ENCODE measurements around the gene COL20A1. TPM values are rescaled to one million over a fixed set of nuclear protein-coding genes. Genes with fewer than 3 reads are reported as not detected.

Gene COL20A1
- total and polyA plus RNA-seq, 7 experiments from 2014 or later, result 0.08 TPM; not detected in 6

- H3K4me1 ChIP-seq (ENCODE audit: control insufficient read depth in 2 of 2, insufficient read depth in 2 of 2, low read length in 2 of 2), result peaks cover 7 to 13% of the 10 kb centered on the region in 2 donors
- no peak overlapping the region for H3K4me3 Mint-ChIP-seq
- ChIA-PET CTCF (interaction anchor here (0.6 kb wide), 1 partner anchor 453 kb away, joined by 11 read pairs; no protein-coding TSS in a partner anchor), POLR2A (no interaction called here)
- H3K36me3 ChIP-seq (ENCODE audit: control insufficient read depth in 2 of 3, insufficient read depth in 3 of 3, low read length in 3 of 3), result no peaks in the 10 kb centered on the region
- H3K4me3 ChIP-seq (ENCODE audit: low read length), result no peak overlapping the region
- ATAC-seq (peak; percentile 12), DNase-seq (no peak)
- H3K4me1 Mint-ChIP-seq, result peaks cover 0 to 11% (median 4%) of the 10 kb centered on the region in 7 donors
- peaks cover 0 to 7% (median 6%) of the 10 kb centered on the region in 5 donors for H3K36me3 Mint-ChIP-seq
- no peaks in the 10 kb centered on the region for H3K27me3 ChIP-seq (ENCODE audit: control insufficient read depth in 2 of 2, insufficient read depth in 2 of 2, low read length in 2 of 2)
- H3K9me3 ChIP-seq (ENCODE audit: control insufficient read depth in 2 of 3, low read length in 3 of 3), result peaks cover 0 to 19% (median 0%) of the 10 kb centered on the region in 3 experiments
- H3K27ac Mint-ChIP-seq, result peak overlapping the region in 6 of 9 donors; percentile 10 to 78 (median 44)
- intact Hi-C loops (cut with micrococcal nuclease), result no loop called here
- no peak overlapping the region for H3K27ac ChIP-seq (ENCODE audit: low read depth, low read length)
- H3K9me3 Mint-ChIP-seq, result peaks cover 5 to 11% (median 8%) of the 10 kb centered on the region in 11 donors
- peaks cover 2 to 13% (median 7%) of the 10 kb centered on the region in 5 donors for H3K27me3 Mint-ChIP-seq
Observed at GRCh38 chr20:63328026-63328700, 35.2 kb downstream of the COL20A1 start.

- CTCF ChIA-PET, result interaction anchor here (0.6 kb wide), 1 partner anchor 453 kb away, joined by 11 read pairs; no protein-coding TSS in a partner anchor
- no peak overlapping the region for H3K4me3 Mint-ChIP-seq
- DNase-seq, result no peak
Observed at GRCh38 chr20:63328718-63329275, 35.8 kb downstream of the COL20A1 start.

GRCh38 chr20:63329331-63330083 lies 36.5 kb downstream of the COL20A1 start:
- ATAC-seq (no peak), DNase-seq (no peak)
- H3K36me3 ChIP-seq (ENCODE audit: control insufficient read depth in 2 of 3, insufficient read depth in 3 of 3, low read length in 3 of 3), result no peaks in the 10 kb centered on the region
- intact Hi-C loops (cut with micrococcal nuclease), result no loop called here
- H3K4me3 ChIP-seq (ENCODE audit: low read length), result no peak overlapping the region
- peaks cover 0 to 7% (median 6%) of the 10 kb centered on the region in 5 donors for H3K36me3 Mint-ChIP-seq
- ChIA-PET CTCF (no interaction called here), POLR2A (no interaction called here)
- peaks cover 0 to 19% (median 0%) of the 10 kb centered on the region in 3 experiments for H3K9me3 ChIP-seq (ENCODE audit: control insufficient read depth in 2 of 3, low read length in 3 of 3)
- peaks cover 0 to 16% (median 13%) of the 10 kb centered on the region in 5 donors for H3K27me3 Mint-ChIP-seq
- no peak overlapping the region for H3K4me3 Mint-ChIP-seq
- peaks cover 5 to 11% (median 8%) of the 10 kb centered on the region in 11 donors for H3K9me3 Mint-ChIP-seq
- peaks cover 0 to 5% (median 3%) of the 10 kb centered on the region in 7 donors for H3K4me1 Mint-ChIP-seq
- no peak overlapping the region for H3K27ac ChIP-seq (ENCODE audit: low read depth, low read length)
- no peak overlapping the region for H3K27ac Mint-ChIP-seq
- H3K4me1 ChIP-seq (ENCODE audit: control insufficient read depth in 2 of 2, insufficient read depth in 2 of 2, low read length in 2 of 2), result peaks cover 7 to 13% of the 10 kb centered on the region in 2 donors
- no peaks in the 10 kb centered on the region for H3K27me3 ChIP-seq (ENCODE audit: control insufficient read depth in 2 of 2, insufficient read depth in 2 of 2, low read length in 2 of 2)

More at GRCh38 chr20:63328718-63329275, 35.8 kb downstream of the COL20A1 start:
- Mint-ChIP-seq H3K4me1 (peaks cover 0 to 5% (median 4%) of the 10 kb centered on the region in 7 donors), H3K36me3 (peaks cover 0 to 7% (median 6%) of the 10 kb centered on the region in 5 donors), H3K9me3 (peaks cover 5 to 11% (median 8%) of the 10 kb centered on the region in 11 donors), H3K27me3 (peaks cover 0 to 12% (median 11%) of the 10 kb centered on the region in 5 donors), H3K27ac (peak overlapping the region in 1 of 9 donors; percentile 38)
- Histone ChIP-seq H3K4me3 (ENCODE audit: low read length) (no peak overlapping the region), H3K27ac (ENCODE audit: low read depth, low read length) (no peak overlapping the region), H3K27me3 (ENCODE audit: control insufficient read depth in 2 of 2, insufficient read depth in 2 of 2, low read length in 2 of 2) (no peaks in the 10 kb centered on the region), H3K9me3 (ENCODE audit: control insufficient read depth in 2 of 3, low read length in 3 of 3) (peaks cover 0 to 19% (median 0%) of the 10 kb centered on the region in 3 experiments), H3K4me1 (ENCODE audit: control insufficient read depth in 2 of 2, insufficient read depth in 2 of 2, low read length in 2 of 2) (peaks cover 7 to 13% of the 10 kb centered on the region in 2 donors), H3K36me3 (ENCODE audit: control insufficient read depth in 2 of 3, insufficient read depth in 3 of 3, low read length in 3 of 3) (no peaks in the 10 kb centered on the region)
- no peak for ATAC-seq
- intact Hi-C loops (cut with micrococcal nuclease), result no loop called here
- POLR2A ChIA-PET, result no interaction called here

- Histone ChIP-seq H3K36me3 (ENCODE audit: control insufficient read depth in 2 of 3, insufficient read depth in 3 of 3, low read length in 3 of 3) (no peaks in the 10 kb centered on the region), H3K9me3 (ENCODE audit: control insufficient read depth in 2 of 3, low read length in 3 of 3) (peaks cover 0 to 19% (median 0%) of the 10 kb centered on the region in 3 experiments), H3K27me3 (ENCODE audit: control insufficient read depth in 2 of 2, insufficient read depth in 2 of 2, low read length in 2 of 2) (no peaks in the 10 kb centered on the region), H3K27ac (ENCODE audit: low read depth, low read length) (no peak overlapping the region), H3K4me3 (ENCODE audit: low read length) (no peak overlapping the region), H3K4me1 (ENCODE audit: control insufficient read depth in 2 of 2, insufficient read depth in 2 of 2, low read length in 2 of 2) (peaks cover 7 to 13% of the 10 kb centered on the region in 2 donors)
- H3K4me1 Mint-ChIP-seq, result peaks cover 0 to 5% (median 3%) of the 10 kb centered on the region in 7 donors
- H3K4me3 Mint-ChIP-seq, result no peak overlapping the region
- H3K27me3 Mint-ChIP-seq, result peaks cover 0 to 21% (median 13%) of the 10 kb centered on the region in 5 donors
- ATAC-seq (no peak), DNase-seq (no peak)
- ChIA-PET POLR2A (no interaction called here), CTCF (no interaction called here)
- no peak overlapping the region for H3K27ac Mint-ChIP-seq
- H3K36me3 Mint-ChIP-seq, result peaks cover 0 to 7% (median 6%) of the 10 kb centered on the region in 5 donors
- intact Hi-C loops (cut with micrococcal nuclease), result no loop called here
- peaks cover 5 to 11% (median 8%) of the 10 kb centered on the region in 11 donors for H3K9me3 Mint-ChIP-seq
Observed at GRCh38 chr20:63330084-63330760, 37.2 kb downstream of the COL20A1 start.

DNA sequence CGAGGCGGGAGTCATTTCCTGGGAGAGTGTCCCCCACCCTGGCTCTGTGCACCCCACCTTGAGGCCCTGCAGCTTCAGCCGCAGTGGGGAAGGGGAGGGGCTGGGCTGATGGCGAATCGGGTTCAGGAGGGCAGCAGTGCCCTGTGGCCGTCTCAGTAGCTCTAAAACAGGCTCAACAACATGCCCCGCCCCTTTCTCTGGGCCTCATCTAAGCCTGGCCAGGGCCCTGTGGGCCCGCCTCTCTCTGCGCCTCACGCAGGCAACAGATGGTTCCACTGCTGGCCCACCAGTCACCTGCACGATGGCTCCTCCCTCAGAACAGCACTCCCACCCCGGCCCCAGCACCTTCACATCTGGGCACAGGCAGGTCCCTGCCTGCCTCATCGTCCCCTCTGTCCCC lies 38.0 kb downstream of the COL20A1 start:
- intact Hi-C loops (cut with micrococcal nuclease), result no loop called here
- DNase-seq, result no peak
- Mint-ChIP-seq H3K27me3 (peaks cover 0 to 27% (median 19%) of the 10 kb centered on the region in 5 donors), H3K9me3 (peaks cover 5 to 12% (median 10%) of the 10 kb centered on the region in 11 donors), H3K4me3 (no peak overlapping the region), H3K27ac (no peak overlapping the region), H3K4me1 (peaks cover 0 to 5% (median 3%) of the 10 kb centered on the region in 7 donors), H3K36me3 (peaks cover 0 to 13% (median 6%) of the 10 kb centered on the region in 5 donors)
- Histone ChIP-seq H3K27ac (ENCODE audit: low read depth, low read length) (no peak overlapping the region), H3K36me3 (ENCODE audit: control insufficient read depth in 2 of 3, insufficient read depth in 3 of 3, low read length in 3 of 3) (no peaks in the 10 kb centered on the region), H3K4me1 (ENCODE audit: control insufficient read depth in 2 of 2, insufficient read depth in 2 of 2, low read length in 2 of 2) (peaks cover 7 to 11% of the 10 kb centered on the region in 2 donors), H3K9me3 (ENCODE audit: control insufficient read depth in 2 of 3, low read length in 3 of 3) (peaks cover 0 to 19% (median 0%) of the 10 kb centered on the region in 3 experiments), H3K27me3 (ENCODE audit: control insufficient read depth in 2 of 2, insufficient read depth in 2 of 2, low read length in 2 of 2) (no peaks in the 10 kb centered on the region), H3K4me3 (ENCODE audit: low read length) (no peak overlapping the region)
- CTCF ChIA-PET, result no interaction called here
- POLR2A ChIA-PET, result no interaction called here
- ATAC-seq, result no peak

Data from naive thymus-derived CD4-positive, alpha-beta T cell (primary cell).